ENCODE data around the gene YTHDC1.
A peak's percentile ranks its signal among the peaks of the same experiment; 100 is the strongest.

YTHDC1 gene

DNA sequence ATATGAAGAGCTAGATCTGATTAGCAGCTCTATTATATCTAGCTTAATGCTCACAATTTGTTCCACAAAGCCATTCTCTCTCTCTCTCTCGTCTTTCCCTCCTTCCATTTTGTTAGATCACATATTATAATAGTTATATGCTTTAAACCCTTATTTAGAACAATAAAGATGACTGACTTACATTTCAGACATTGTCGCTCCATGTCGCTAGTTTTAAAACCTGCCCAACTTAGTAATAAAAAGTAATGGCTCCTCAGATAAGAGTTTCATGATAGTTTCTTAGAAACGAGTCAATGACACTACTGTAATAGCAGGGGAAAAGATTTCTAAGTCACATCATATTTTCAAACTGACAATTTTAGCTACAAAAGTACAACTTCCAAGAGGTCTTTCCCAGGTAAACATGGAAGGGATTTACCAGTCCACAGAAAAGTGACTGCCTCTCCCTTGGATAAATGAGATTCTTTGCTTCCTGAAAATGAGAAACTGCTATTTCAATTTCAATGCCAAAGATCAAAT is 38.5 kb upstream of the YTHDC1 start:
- ChIA-PET POLR2A (no interaction called here), CTCF (no interaction called here)
- TF ChIP-seq BHLHE40 (IDR thresholded peaks at IDR 0.05; ENCODE audit: borderline replicate concordance), result no peak
- no peak for TF ChIP-seq CTBP1 (IDR thresholded peaks at IDR 0.05; ENCODE audit: borderline replicate concordance)
- no peak for TF ChIP-seq FOXA1 (IDR thresholded peaks at IDR 0.05)
- no peak for TF ChIP-seq SP1 (IDR thresholded peaks at IDR 0.05)
- TF ChIP-seq, protein P1, sequence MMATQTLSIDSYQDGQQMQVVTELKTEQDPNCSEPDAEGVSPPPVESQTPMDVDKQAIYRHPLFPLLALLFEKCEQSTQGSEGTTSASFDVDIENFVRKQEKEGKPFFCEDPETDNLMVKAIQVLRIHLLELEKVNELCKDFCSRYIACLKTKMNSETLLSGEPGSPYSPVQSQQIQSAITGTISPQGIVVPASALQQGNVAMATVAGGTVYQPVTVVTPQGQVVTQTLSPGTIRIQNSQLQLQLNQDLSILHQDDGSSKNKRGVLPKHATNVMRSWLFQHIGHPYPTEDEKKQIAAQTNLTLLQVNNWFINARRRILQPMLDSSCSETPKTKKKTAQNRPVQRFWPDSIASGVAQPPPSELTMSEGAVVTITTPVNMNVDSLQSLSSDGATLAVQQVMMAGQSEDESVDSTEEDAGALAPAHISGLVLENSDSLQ (IDR thresholded peaks at IDR 0.05), result no peak
- TF ChIP-seq HDGF (IDR thresholded peaks at IDR 0.05; ENCODE audit: borderline replicate concordance), result no peak
- no peak for TF ChIP-seq ELF4 (IDR thresholded peaks at IDR 0.05)
- no peak for TF ChIP-seq FOXK2 (IDR thresholded peaks at IDR 0.05)
- no peak for TF ChIP-seq SUZ12 (IDR thresholded peaks at IDR 0.05)
- TF ChIP-seq NFRKB (IDR thresholded peaks at IDR 0.05), result no peak
- no peak for TF ChIP-seq LEF1 (IDR thresholded peaks at IDR 0.05; ENCODE audit: borderline replicate concordance)
- TF ChIP-seq L3MBTL2 (conservative IDR thresholded peaks at IDR 0.05), result no peak
- no peak for TF ChIP-seq ARNT (IDR thresholded peaks at IDR 0.05)
- no peak for DNase-seq (ENCODE audit: extremely low spot score)

DNA sequence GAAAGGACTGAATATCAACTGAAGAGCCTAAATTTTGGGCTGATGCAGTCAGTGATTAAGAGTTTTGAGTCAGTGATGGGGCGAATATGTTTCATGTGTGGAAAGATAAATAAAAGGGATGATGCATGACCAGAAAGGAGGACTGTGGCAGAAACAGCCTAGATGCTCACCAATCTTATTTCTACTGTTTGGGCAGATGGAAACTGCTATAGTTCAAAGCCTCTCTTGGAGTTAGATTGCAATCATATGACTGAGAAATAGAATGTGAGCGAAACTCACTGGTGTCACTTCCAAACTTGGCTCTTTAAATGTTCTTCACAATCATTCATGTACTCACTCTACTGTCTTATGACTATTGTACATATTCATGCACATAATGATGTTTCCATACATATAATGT is 35.4 kb upstream of the YTHDC1 start:
- no peak for DNase-seq (ENCODE audit: extremely low spot score)
- ChIA-PET POLR2A (no interaction called here), CTCF (no interaction called here)
- TF ChIP-seq CTBP1 (IDR thresholded peaks at IDR 0.05; ENCODE audit: borderline replicate concordance), result no peak
- no peak for TF ChIP-seq FOXM1 (IDR thresholded peaks at IDR 0.05; ENCODE audit: borderline replicate concordance)

DNA sequence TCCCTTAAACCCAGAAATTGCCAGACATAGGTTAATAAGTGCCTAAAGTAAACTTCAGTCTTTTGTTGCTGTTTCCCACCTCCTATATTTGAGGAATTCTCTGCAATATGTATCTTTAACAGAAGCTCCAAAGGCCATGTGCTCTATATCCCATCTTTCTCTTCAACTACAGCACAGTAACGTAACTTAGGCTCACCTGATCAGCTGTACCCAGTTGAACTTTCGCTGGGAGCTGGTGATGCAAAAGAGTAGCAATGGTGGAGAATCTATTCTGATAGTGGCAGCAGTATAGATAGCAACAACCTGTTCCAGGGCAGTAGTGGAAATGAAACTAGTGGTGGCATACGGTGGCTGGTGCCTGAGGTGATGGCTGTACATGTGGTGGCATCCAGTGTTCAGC is 33.2 kb upstream of the YTHDC1 start:
- TF ChIP-seq SP1 (IDR thresholded peaks at IDR 0.05) (no peak), ZNF384 (IDR thresholded peaks at IDR 0.05) (no peak), BHLHE40 (IDR thresholded peaks at IDR 0.05; ENCODE audit: borderline replicate concordance) (no peak), SUZ12 (IDR thresholded peaks at IDR 0.05) (no peak), FOXA1 (IDR thresholded peaks at IDR 0.05) (no peak), NFRKB (IDR thresholded peaks at IDR 0.05) (no peak), L3MBTL2 (conservative IDR thresholded peaks at IDR 0.05) (no peak), TARDBP (IDR thresholded peaks at IDR 0.05) (no peak), ELF4 (IDR thresholded peaks at IDR 0.05) (no peak), FOXM1 (IDR thresholded peaks at IDR 0.05; ENCODE audit: borderline replicate concordance) (no peak), CTBP1 (IDR thresholded peaks at IDR 0.05; ENCODE audit: borderline replicate concordance) (no peak), LEF1 (IDR thresholded peaks at IDR 0.05; ENCODE audit: borderline replicate concordance) (no peak), HDGF (IDR thresholded peaks at IDR 0.05; ENCODE audit: borderline replicate concordance) (no peak)
- TF ChIP-seq, protein P1 (IDR thresholded peaks at IDR 0.05), result no peak
- no peak for DNase-seq (ENCODE audit: extremely low spot score)
- ChIA-PET POLR2A (no interaction called here), CTCF (interaction anchor here (0.7 kb wide), 1 partner anchor 116 kb away, joined by 5 read pairs; no protein-coding TSS in a partner anchor)

DNA sequence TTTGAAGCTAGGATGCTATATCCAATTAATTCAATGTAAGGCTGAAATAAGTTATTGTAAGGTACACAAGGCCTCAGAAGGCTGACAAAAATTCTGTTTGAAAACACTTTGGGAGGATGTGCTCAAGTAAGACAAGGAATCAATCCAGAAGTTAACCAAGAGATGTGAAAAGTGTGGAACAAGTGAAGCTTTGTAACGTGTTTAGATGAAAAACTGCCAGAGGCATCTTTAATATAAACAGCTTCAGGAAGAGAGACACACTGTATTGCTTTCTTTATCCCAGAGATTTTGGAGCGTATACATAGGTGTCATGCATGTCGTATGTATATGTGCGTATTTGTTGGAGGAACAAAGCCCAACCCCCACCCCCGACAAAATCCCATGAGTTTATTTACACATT is 28.3 kb upstream of the YTHDC1 start:
- CTCF ChIA-PET, result no interaction called here
- no peak for TF ChIP-seq ZNF384 (IDR thresholded peaks at IDR 0.05)
- TF ChIP-seq FOXM1 (IDR thresholded peaks at IDR 0.05; ENCODE audit: borderline replicate concordance), result no peak
- no peak for TF ChIP-seq LEF1 (IDR thresholded peaks at IDR 0.05; ENCODE audit: borderline replicate concordance)
- TF ChIP-seq NFRKB (IDR thresholded peaks at IDR 0.05), result no peak
- TF ChIP-seq SP1 (IDR thresholded peaks at IDR 0.05), result no peak
- TF ChIP-seq L3MBTL2 (conservative IDR thresholded peaks at IDR 0.05), result no peak
- no peak for DNase-seq (ENCODE audit: extremely low spot score)
- POLR2A ChIA-PET, result no interaction called here

DNA sequence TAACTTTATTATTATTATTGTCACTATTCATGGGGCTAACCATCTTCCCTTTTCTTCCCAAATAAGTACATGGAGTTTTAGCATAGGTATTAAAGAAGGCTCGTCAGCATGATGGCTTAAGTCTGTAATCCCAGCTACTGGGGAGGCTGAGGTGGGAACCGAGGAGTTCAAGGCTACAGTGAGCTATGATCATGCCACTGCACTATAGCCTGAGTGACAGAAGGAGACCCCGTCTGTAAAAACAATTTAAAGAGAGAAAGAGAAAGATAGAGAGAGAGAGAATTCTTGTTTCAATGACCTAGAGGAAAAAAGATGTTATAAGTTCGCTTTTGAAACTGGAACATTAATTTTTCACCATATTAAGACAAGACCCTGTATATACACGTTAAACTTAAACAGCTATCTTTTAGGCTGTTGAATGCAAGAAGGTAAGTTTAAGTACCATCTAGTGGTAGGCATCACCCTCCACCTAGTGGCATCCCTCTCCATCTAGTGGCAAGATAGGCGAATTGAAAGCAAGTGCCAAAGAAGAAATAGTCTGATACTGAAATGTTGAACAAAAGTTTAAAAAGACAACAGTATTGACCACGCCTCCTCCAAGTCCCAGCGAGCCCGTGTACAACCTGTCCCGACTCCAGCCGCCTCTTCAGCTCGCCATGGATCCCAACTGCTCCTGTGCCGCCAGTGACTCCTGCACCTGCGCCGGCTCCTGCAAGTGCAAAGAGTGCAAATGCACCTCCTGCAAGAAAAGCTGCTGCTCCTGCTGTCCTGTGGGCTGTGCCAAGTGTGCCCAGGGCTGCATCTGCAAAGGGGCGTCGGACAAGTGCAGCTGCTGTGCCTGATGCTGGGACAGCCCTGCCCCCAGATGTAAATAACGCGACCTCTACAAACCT is 26.0 kb upstream of the YTHDC1 start:
- TF ChIP-seq, protein P1 (IDR thresholded peaks at IDR 0.05), result peak; percentile 13; the same call in 1 of the 2 replicates
- no peak for TF ChIP-seq L3MBTL2 (conservative IDR thresholded peaks at IDR 0.05)
- TF ChIP-seq ZNF384 (IDR thresholded peaks at IDR 0.05), result no peak
- ChIA-PET POLR2A (no interaction called here), CTCF (interaction anchor here (0.6 to 1.0 kb wide), 6 partner anchors 29 to 117 kb away, joined by 3 to 6 read pairs (median 3); no protein-coding TSS in a partner anchor)
- peak; percentile 55 for DNase-seq (ENCODE audit: extremely low spot score)

DNA sequence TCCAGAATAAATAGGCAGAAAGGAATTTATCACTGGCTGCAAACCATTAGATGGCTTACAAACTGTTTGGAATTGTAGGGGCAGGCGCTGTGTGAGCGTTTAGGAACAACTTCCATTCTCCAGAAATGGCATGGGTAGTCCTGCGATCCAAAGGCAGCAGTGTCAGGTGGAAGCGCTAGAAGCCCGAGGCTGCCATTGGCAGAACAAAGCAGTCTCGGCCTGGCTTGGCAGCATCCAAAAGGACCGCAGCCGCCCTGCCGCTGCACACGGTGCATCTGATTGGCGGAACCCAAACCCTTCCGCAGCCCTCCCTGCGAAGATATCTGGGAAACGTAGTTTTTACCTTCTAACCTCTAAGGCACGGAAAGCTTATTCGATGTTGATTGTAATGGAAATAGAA is 23.6 kb upstream of the YTHDC1 start:
- TF ChIP-seq BHLHE40 (IDR thresholded peaks at IDR 0.05; ENCODE audit: borderline replicate concordance) (no peak), FOXK2 (IDR thresholded peaks at IDR 0.05) (no peak), ZNF384 (IDR thresholded peaks at IDR 0.05) (no peak), CTBP1 (IDR thresholded peaks at IDR 0.05; ENCODE audit: borderline replicate concordance) (no peak), FOXM1 (IDR thresholded peaks at IDR 0.05; ENCODE audit: borderline replicate concordance) (no peak)
- CTCF ChIA-PET, result no interaction called here
- POLR2A ChIA-PET, result no interaction called here
- no peak for DNase-seq (ENCODE audit: extremely low spot score)

DNA sequence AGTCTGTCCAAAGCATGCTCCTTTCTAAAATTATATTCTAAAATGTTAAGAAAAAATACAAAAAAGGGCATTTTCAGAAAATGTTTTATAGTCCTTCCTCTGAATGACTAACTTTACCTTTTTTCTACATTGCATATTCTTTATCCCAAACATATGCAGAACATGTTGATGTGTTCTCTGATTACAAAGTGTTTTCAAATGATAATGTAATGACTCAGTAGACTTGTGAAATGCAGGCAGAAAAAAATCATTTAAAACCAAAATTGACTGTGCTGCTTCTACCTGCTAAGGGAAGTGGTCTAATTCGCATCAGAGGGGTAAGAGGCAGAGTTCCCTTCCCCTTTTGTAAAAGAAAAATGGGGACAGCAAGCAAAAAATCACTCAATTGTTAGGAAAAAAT is 22.7 kb upstream of the YTHDC1 start:
- ChIA-PET CTCF (no interaction called here), POLR2A (no interaction called here)
- TF ChIP-seq HDGF (IDR thresholded peaks at IDR 0.05; ENCODE audit: borderline replicate concordance) (no peak), CTBP1 (IDR thresholded peaks at IDR 0.05; ENCODE audit: borderline replicate concordance) (no peak), L3MBTL2 (conservative IDR thresholded peaks at IDR 0.05) (no peak), FOXK2 (IDR thresholded peaks at IDR 0.05) (no peak), FOXM1 (IDR thresholded peaks at IDR 0.05; ENCODE audit: borderline replicate concordance) (no peak), ELF4 (IDR thresholded peaks at IDR 0.05) (no peak), SP1 (IDR thresholded peaks at IDR 0.05) (no peak), BHLHE40 (IDR thresholded peaks at IDR 0.05; ENCODE audit: borderline replicate concordance) (no peak), SUZ12 (IDR thresholded peaks at IDR 0.05) (no peak), NFRKB (IDR thresholded peaks at IDR 0.05) (no peak), LEF1 (IDR thresholded peaks at IDR 0.05; ENCODE audit: borderline replicate concordance) (no peak), FOXA1 (IDR thresholded peaks at IDR 0.05) (no peak), TARDBP (IDR thresholded peaks at IDR 0.05) (no peak), ZNF384 (IDR thresholded peaks at IDR 0.05) (no peak), ARNT (IDR thresholded peaks at IDR 0.05) (no peak)
- TF ChIP-seq, protein P1 (IDR thresholded peaks at IDR 0.05), result no peak
- no peak for DNase-seq (ENCODE audit: extremely low spot score)
